ENCODE results near the gene ITGB4. TPM values are rescaled to one million over a fixed set of nuclear protein-coding genes. Genes with fewer than 3 reads are reported as not detected.
A peak's percentile ranks its signal among the peaks of the same experiment; 100 is the strongest.

ITGB4 gene
- total RNA-seq, 3 donors from 2014 or later: 153 to 307 (median 246) TPM

- TF ChIP-seq CTCF (IDR thresholded peaks at IDR 0.05): no peak
- peak in 2 of 3 donors; percentile 50 to 63 for DNase-seq
- intact Hi-C loops (cut with DNase I, micrococcal nuclease): no loop called here
- H3K4me1 ChIP-seq (ENCODE audit: low read depth): peaks cover 36% of the 10 kb centered on the region
- peak; percentile 32 for ATAC-seq
- no peaks in the 10 kb centered on the region for H3K36me3 ChIP-seq (ENCODE audit: low read depth)
- no peaks in the 10 kb centered on the region for H3K9me3 ChIP-seq
- H3K4me3 ChIP-seq: no peak overlapping the region
Measured at GRCh38 chr17:75698659-75699058, 22.6 kb upstream of the ITGB4 start.

- no peaks in the 10 kb centered on the region for H3K9me3 ChIP-seq
- intact Hi-C loops (cut with DNase I, micrococcal nuclease): no loop called here
- H3K4me1 ChIP-seq (ENCODE audit: low read depth): peaks cover 28% of the 10 kb centered on the region
- peak in 1 of 3 donors; percentile 18 for DNase-seq
- TF ChIP-seq CTCF (IDR thresholded peaks at IDR 0.05): no peak
- no peaks in the 10 kb centered on the region for H3K36me3 ChIP-seq (ENCODE audit: low read depth)
- no peak overlapping the region for H3K4me3 ChIP-seq
- no peak for ATAC-seq
Measured at GRCh38 chr17:75701288-75701687, 20.0 kb upstream of the ITGB4 start.

GRCh38 chr17:75703191-75703590 lies 18.1 kb upstream of the ITGB4 start:
- no peak overlapping the region for H3K4me3 ChIP-seq
- TF ChIP-seq CTCF (IDR thresholded peaks at IDR 0.05): no peak
- intact Hi-C loops (cut with DNase I, micrococcal nuclease): no loop called here
- H3K4me1 ChIP-seq (ENCODE audit: low read depth): peaks cover 12% of the 10 kb centered on the region
- no peaks in the 10 kb centered on the region for H3K9me3 ChIP-seq
- H3K36me3 ChIP-seq (ENCODE audit: low read depth): no peaks in the 10 kb centered on the region
- no peak for DNase-seq
- ATAC-seq: no peak

GRCh38 chr17:75703591-75703990 lies 17.7 kb upstream of the ITGB4 start:
- ATAC-seq: no peak
- H3K4me1 ChIP-seq (ENCODE audit: low read depth): peaks cover 12% of the 10 kb centered on the region
- no peak for DNase-seq
- no peak for TF ChIP-seq CTCF (IDR thresholded peaks at IDR 0.05)
- no peaks in the 10 kb centered on the region for H3K9me3 ChIP-seq
- H3K4me3 ChIP-seq: no peak overlapping the region
- intact Hi-C loops (cut with DNase I, micrococcal nuclease): no loop called here
- H3K36me3 ChIP-seq (ENCODE audit: low read depth): no peaks in the 10 kb centered on the region

DNA sequence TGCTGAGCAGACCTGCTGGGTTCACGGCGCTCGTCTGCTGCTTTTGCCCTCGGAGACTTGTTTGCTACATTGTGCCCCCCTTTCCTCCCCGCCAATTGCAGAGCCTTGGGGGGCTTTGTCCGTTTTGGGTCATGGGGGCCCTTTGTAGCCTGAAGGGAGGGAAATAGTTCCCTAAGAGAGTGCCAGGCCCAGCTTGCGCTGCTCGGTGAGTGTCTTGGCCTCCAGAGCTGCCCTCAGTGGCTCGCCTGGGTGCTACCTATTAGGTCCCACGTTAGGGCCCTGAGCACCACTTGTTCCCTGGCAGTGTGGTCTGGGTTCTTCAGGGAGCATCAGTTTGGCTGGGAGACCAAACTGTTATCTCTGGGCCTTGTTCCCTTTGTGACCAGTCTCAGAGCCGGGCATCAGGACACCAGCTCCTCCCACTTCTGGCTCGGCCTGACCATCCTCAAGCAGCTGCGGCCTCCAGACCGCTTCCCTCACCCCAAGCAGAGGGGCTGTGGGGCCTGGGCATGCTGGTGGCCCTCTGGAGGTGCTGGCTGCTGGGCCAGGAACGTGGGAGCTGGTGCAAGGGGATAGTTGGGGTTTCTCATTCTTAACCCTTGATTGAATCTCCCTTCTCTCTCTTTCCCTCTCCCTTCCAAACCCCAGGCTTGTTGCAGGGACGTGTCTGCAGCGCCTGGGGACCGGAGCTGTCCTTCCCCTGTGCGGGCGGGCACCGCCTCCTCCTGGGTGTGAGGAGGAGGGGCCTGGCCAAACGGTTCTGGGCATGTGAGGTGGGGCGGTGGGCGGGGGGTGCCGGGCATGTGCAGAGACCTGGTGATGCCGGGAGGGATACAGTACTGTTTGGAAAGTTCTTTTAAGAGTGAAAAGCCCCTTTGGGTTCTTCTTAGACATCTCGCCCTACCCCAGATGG lies 16.0 kb upstream of the ITGB4 start:
- DNase-seq: no peak
- intact Hi-C loops (cut with DNase I, micrococcal nuclease): no loop called here
- Histone ChIP-seq H3K4me3 (no peak overlapping the region), H3K36me3 (ENCODE audit: low read depth) (no peaks in the 10 kb centered on the region), H3K4me1 (ENCODE audit: low read depth) (peaks cover 5% of the 10 kb centered on the region), H3K9me3 (no peaks in the 10 kb centered on the region)
- ATAC-seq: no peak
- no peak for TF ChIP-seq CTCF (IDR thresholded peaks at IDR 0.05)

Measured in mucosa of descending colon (tissue), 3 donors.